Measurements from ENCODE around the gene PDCD10. TPM values are rescaled to one million over a fixed set of nuclear protein-coding genes. Genes with fewer than 3 reads are reported as not detected.

Gene PDCD10
- polyA plus RNA-seq, 3 donors, result 31.7 to 61.8 (median 61.5) TPM

DNA sequence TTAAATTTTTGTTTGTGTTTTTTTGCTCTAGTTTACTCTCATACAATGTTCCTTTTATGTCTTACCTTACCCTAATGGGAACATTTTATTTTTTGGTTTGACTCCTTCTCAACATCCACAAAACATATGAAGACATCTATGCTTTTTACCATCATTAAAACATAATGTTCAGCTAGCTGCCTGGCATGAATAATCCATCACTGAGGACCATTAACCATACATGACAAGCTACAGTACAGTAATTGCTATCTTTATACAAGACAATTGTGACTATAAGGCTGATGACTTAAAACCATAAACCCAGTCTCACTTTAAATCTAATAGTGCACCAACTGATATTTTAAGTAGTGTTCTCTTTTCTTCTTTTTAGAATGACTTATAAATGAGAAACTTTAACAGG is 14.5 kb upstream of the PDCD10 start:
- peaks cover 39% of the 10 kb centered on the region for H3K4me1 Mint-ChIP-seq
- intact Hi-C loops (cut with micrococcal nuclease), result loop anchor here in 1 of 2 donors (10.0 kb wide), 1 partner anchor 116 kb away; no protein-coding TSS in a partner anchor
- Histone ChIP-seq H3K79me2 (ENCODE audit: insufficient read depth, low read length) (no peaks in the 10 kb centered on the region), H3K4me3 (replicated peaks in 1 of 3; ENCODE audit: low read depth in 2 of 3, low read length in 3 of 3) (no peak overlapping the region), H3K36me3 (replicated peaks in 1 of 2; ENCODE audit: control insufficient read depth in 1 of 2, insufficient read depth in 2 of 2, low read length in 2 of 2) (no peaks in the 10 kb centered on the region), H3K9me3 (replicated peaks in 1 of 2; ENCODE audit: control insufficient read depth in 1 of 2, insufficient read depth in 1 of 2, low read length in 2 of 2) (no peaks in the 10 kb centered on the region), H3K4me2 (replicated peaks; ENCODE audit: extremely low read depth, low read length, poor library complexity, severe bottlenecking) (no peak overlapping the region), H3K4me1 (ENCODE audit: control insufficient read depth in 1 of 2, insufficient read depth in 2 of 2, low read length in 2 of 2) (peaks cover 14 to 24% of the 10 kb centered on the region in 2 donors), H3K27ac (ENCODE audit: low read depth in 1 of 2, low read length in 2 of 2) (no peak overlapping the region), H3K9ac (ENCODE audit: insufficient read depth, low read length, poor library complexity, severe bottlenecking) (no peak overlapping the region), H2AFZ (ENCODE audit: insufficient read depth, low read depth, low read length, poor library complexity, severe bottlenecking) (no peak overlapping the region), H4K20me1 (ENCODE audit: insufficient read depth, low read length) (no peaks in the 10 kb centered on the region), H3K27me3 (ENCODE audit: control insufficient read depth in 2 of 2, insufficient read depth in 2 of 2, low read length in 2 of 2) (no peaks in the 10 kb centered on the region)
- no peak overlapping the region for H3K4me3 Mint-ChIP-seq
- no peaks in the 10 kb centered on the region for H3K36me3 Mint-ChIP-seq
- TF ChIP-seq, protein P1, sequence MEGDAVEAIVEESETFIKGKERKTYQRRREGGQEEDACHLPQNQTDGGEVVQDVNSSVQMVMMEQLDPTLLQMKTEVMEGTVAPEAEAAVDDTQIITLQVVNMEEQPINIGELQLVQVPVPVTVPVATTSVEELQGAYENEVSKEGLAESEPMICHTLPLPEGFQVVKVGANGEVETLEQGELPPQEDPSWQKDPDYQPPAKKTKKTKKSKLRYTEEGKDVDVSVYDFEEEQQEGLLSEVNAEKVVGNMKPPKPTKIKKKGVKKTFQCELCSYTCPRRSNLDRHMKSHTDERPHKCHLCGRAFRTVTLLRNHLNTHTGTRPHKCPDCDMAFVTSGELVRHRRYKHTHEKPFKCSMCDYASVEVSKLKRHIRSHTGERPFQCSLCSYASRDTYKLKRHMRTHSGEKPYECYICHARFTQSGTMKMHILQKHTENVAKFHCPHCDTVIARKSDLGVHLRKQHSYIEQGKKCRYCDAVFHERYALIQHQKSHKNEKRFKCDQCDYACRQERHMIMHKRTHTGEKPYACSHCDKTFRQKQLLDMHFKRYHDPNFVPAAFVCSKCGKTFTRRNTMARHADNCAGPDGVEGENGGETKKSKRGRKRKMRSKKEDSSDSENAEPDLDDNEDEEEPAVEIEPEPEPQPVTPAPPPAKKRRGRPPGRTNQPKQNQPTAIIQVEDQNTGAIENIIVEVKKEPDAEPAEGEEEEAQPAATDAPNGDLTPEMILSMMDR (IDR thresholded peaks at IDR 0.05), result no peak
- peak overlapping the region in 4 of 7 donors; percentile 3 to 68 (median 8) for H3K27ac Mint-ChIP-seq
- H3K27me3 Mint-ChIP-seq (ENCODE audit: low read depth in 3 of 3), result peaks cover 0 to 2% (median 0%) of the 10 kb centered on the region in 3 donors
- no peak for DNase-seq
- H3K9me3 Mint-ChIP-seq, result peaks cover 0 to 2% (median 0%) of the 10 kb centered on the region in 7 donors

DNA sequence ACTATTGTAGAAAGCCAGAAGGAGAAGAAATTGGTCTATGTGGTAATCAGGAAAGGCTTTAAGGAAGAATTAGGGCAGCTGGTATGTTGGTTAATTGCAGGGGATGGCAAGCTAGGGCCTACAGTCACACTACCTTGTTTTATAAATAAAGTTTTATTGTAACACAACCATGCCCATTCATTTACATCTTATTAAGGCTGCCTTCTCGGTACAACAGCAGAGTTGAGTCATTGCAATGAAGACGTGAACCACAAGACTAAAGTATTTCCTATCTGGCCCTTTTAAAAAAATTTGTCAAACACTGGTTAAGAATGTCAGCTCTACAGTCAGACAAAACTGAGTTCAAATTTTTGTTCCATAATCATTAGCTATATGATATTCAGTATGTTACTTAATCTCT is 9.1 kb upstream of the PDCD10 start:
- DNase-seq, result no peak
- Histone ChIP-seq H3K79me2 (ENCODE audit: insufficient read depth, low read length) (no peaks in the 10 kb centered on the region), H2AFZ (ENCODE audit: insufficient read depth, low read depth, low read length, poor library complexity, severe bottlenecking) (no peak overlapping the region), H4K20me1 (ENCODE audit: insufficient read depth, low read length) (no peaks in the 10 kb centered on the region), H3K4me1 (ENCODE audit: control insufficient read depth in 1 of 2, insufficient read depth in 2 of 2, low read length in 2 of 2) (peaks cover 14 to 18% of the 10 kb centered on the region in 2 donors), H3K27ac (ENCODE audit: low read depth in 1 of 2, low read length in 2 of 2) (no peak overlapping the region), H3K9me3 (replicated peaks in 1 of 2; ENCODE audit: control insufficient read depth in 1 of 2, insufficient read depth in 1 of 2, low read length in 2 of 2) (no peaks in the 10 kb centered on the region), H3K4me2 (replicated peaks; ENCODE audit: extremely low read depth, low read length, poor library complexity, severe bottlenecking) (no peak overlapping the region), H3K9ac (ENCODE audit: insufficient read depth, low read length, poor library complexity, severe bottlenecking) (no peak overlapping the region), H3K36me3 (replicated peaks in 1 of 2; ENCODE audit: control insufficient read depth in 1 of 2, insufficient read depth in 2 of 2, low read length in 2 of 2) (no peaks in the 10 kb centered on the region), H3K4me3 (replicated peaks in 1 of 3; ENCODE audit: low read depth in 2 of 3, low read length in 3 of 3) (no peak overlapping the region), H3K27me3 (ENCODE audit: control insufficient read depth in 2 of 2, insufficient read depth in 2 of 2, low read length in 2 of 2) (no peaks in the 10 kb centered on the region)
- Mint-ChIP-seq H3K4me3 (no peak overlapping the region), H3K27me3 (ENCODE audit: low read depth in 3 of 3) (peaks cover 0 to 1% (median 1%) of the 10 kb centered on the region in 3 donors), H3K4me1 (peaks cover 22% of the 10 kb centered on the region), H3K36me3 (no peaks in the 10 kb centered on the region), H3K27ac (no peak overlapping the region), H3K9me3 (peaks cover 0 to 2% (median 0%) of the 10 kb centered on the region in 7 donors)
- WGBS (ENCODE audit: insufficient coverage), result 80% methylated on average over 1 of the region's 2 CpGs
- TF ChIP-seq, protein P1 (IDR thresholded peaks at IDR 0.05), result no peak
- intact Hi-C loops (cut with micrococcal nuclease), result loop anchor here in 1 of 2 donors (10.0 kb wide), 1 partner anchor 121 kb away; no protein-coding TSS in a partner anchor

Measured in CD14-positive monocyte (primary cell).